Measurements from ENCODE around the gene CTNNA3.

CTNNA3 gene

GRCh38 chr10:65964205-65964604 is 1731.8 kb downstream of the CTNNA3 start:
- DNase-seq, result no peak

GRCh38 chr10:65952086-65952485 is 1743.9 kb downstream of the CTNNA3 start:
- no peak for DNase-seq

- DNase-seq, result no peak
These were observed 1745.9 kb downstream of the CTNNA3 start for GRCh38 chr10:65950075-65950474.

- DNase-seq, result no peak
These were observed 1746.5 kb downstream of the CTNNA3 start for GRCh38 chr10:65949526-65949925.

GRCh38 chr10:65945061-65945460 is 1750.9 kb downstream of the CTNNA3 start:
- no peak for DNase-seq

GRCh38 chr10:65943451-65943850 is 1752.5 kb downstream of the CTNNA3 start:
- no peak for DNase-seq

- no peak for DNase-seq
These were observed 1755.0 kb downstream of the CTNNA3 start for GRCh38 chr10:65940816-65941662.

- DNase-seq, result no peak
These were observed 1755.9 kb downstream of the CTNNA3 start for GRCh38 chr10:65940105-65940504.

GRCh38 chr10:65931291-65932070 is 1764.5 kb downstream of the CTNNA3 start:
- no peak for DNase-seq

GRCh38 chr10:65911151-65911835 is 1784.7 kb downstream of the CTNNA3 start:
- DNase-seq, result no peak

GRCh38 chr10:65910209-65910608 is 1785.8 kb downstream of the CTNNA3 start:
- no peak for DNase-seq

GRCh38 chr10:65907199-65907712 is 1788.7 kb downstream of the CTNNA3 start:
- DNase-seq, result no peak

GRCh38 chr10:65903620-65904019 is 1792.4 kb downstream of the CTNNA3 start:
- DNase-seq, result no peak

- DNase-seq, result no peak
These were observed 1795.7 kb downstream of the CTNNA3 start for GRCh38 chr10:65900271-65900670.

- no peak for DNase-seq
These were observed 1797.9 kb downstream of the CTNNA3 start for GRCh38 chr10:65898055-65898454.

- DNase-seq, result no peak
These were observed 1801.0 kb downstream of the CTNNA3 start for GRCh38 chr10:65894961-65895360.

- no peak for DNase-seq
These were observed 1801.6 kb downstream of the CTNNA3 start for GRCh38 chr10:65894379-65894778.

- no peak for DNase-seq
These were observed 1802.3 kb downstream of the CTNNA3 start for GRCh38 chr10:65893676-65894075.

- no peak for DNase-seq
These were observed 1803.7 kb downstream of the CTNNA3 start for GRCh38 chr10:65892284-65892683.

- no peak for DNase-seq
These were observed 1804.7 kb downstream of the CTNNA3 start for GRCh38 chr10:65891073-65891981.

GRCh38 chr10:65864529-65864928 is 1831.5 kb downstream of the CTNNA3 start:
- DNase-seq, result no peak

- DNase-seq, result no peak
These were observed 1832.0 kb downstream of the CTNNA3 start for GRCh38 chr10:65864036-65864435.

Data from effector CD4-positive, alpha-beta T cell (primary cell).